GM18507 (cell line): ENCODE results near the gene RARB.
A peak's percentile ranks its signal among the peaks of the same experiment; 100 is the strongest.

Experiments
- DNase-seq: peaks from one replicate; pipeline ENCODE4 v3.0.0; 2011; ENCODE audit warnings: low read depth; ENCODE audit not compliant: insufficient read length; ENCODE audit errors: extremely low spot score
- FAIRE-seq: peaks from 2 replicates; lab custom pipeline; 2011; peaks lifted over from hg19 to GRCh38; lab: Jason Lieb, UNC

The RARB gene

GRCh38 chr3:25585361-25586166 is 157.5 kb downstream of the RARB start:
- no peak for DNase-seq

GRCh38 chr3:25586167-25586505 is 158.1 kb downstream of the RARB start:
- FAIRE-seq (no peak), DNase-seq (no peak)

More at GRCh38 chr3:25585361-25586166, 157.5 kb downstream of the RARB start:
- no peak for FAIRE-seq

- no peak for FAIRE-seq
- DNase-seq, result no peak
Observed at GRCh38 chr3:25586553-25586952, 158.5 kb downstream of the RARB start.

DNA sequence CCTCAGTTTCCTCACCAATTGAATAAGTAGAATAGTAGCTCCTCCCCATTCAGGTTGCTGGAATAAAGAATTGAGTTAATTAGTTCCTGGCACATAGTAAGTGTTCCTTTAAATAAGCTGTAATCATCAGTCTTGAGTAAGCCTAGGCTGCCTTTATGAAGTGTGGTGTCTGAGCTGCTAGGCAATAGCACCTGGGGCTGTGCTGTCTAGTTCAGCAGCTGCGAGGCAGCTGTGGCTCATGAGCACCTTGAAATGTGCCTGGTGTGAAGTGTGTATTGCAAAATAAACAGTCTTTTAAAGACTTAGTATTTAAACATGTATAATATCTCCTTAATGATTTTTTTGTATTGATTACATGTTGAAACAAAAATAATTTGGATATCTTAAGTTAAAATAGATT is 159.0 kb downstream of the RARB start:
- no peak for DNase-seq
- FAIRE-seq, result no peak

DNA sequence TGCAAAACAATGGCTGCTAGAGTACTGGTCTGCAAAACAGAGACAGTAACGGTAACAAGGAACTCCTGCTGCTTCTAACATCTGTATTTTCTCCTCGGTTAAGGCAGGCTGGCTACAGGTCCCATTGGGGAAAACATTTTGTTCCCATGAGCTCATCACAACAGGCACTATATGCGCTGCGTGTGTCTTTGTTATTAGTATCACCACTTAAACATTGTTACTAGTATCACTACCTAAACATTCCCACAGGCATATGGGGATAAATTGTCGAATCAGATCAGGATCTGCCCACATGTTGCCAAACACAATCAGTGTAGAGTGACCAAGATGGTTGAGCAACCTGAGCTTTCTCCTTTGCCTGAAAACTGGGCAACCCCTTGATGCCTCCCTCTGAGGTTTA is 159.5 kb downstream of the RARB start:
- DNase-seq (no peak), FAIRE-seq (no peak)

DNA sequence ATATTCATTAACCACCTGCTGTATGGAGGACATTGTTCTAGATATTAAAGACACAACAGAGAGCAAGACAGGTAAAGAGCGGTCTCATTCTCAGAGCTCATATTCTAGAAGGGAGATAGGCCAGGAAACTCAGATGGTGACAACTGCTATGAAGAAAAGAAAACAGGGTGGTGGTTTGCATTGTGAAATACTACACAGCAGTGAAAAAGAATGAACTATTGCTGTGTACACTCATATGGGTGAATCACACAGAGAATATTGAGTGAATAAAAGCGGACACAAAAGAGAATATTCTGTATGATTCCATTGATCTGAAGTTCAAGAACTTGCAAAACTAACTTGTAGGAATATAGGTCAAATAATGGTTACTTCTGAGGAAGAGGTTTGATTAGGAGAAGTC is 159.9 kb downstream of the RARB start:
- FAIRE-seq, result no peak
- no peak for DNase-seq

DNA sequence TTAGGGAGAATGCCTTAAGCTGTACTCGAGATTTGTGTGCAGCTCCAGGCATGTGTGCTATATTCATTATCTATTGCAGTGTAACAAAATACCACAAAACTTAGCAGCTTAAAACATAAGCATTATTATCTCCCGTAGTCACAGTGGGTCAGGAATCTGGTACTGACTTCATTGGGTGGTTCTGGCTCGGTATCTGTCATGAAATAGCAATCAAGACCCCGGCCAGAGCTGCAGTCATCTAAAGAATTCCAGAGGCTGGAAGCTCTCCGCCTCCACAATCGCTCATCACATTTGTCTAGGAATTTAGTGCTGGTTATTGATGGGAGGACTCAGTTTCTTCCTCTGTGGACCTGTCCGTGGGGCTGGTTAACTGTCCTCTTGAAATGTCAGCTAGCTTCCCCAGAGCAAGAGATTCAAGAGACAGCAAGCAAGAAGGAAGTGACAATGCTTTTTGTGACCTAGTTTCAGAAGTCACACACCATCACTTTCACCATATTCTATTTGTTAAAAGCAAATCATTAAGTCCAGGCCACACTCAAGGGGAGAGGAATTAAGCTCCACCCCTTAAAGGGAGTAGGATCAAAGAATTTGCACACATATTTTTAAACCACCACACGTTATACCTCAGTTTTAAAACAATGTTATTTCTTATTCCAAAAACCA is 160.5 kb downstream of the RARB start:
- FAIRE-seq (no peak), DNase-seq (no peak)

DNA sequence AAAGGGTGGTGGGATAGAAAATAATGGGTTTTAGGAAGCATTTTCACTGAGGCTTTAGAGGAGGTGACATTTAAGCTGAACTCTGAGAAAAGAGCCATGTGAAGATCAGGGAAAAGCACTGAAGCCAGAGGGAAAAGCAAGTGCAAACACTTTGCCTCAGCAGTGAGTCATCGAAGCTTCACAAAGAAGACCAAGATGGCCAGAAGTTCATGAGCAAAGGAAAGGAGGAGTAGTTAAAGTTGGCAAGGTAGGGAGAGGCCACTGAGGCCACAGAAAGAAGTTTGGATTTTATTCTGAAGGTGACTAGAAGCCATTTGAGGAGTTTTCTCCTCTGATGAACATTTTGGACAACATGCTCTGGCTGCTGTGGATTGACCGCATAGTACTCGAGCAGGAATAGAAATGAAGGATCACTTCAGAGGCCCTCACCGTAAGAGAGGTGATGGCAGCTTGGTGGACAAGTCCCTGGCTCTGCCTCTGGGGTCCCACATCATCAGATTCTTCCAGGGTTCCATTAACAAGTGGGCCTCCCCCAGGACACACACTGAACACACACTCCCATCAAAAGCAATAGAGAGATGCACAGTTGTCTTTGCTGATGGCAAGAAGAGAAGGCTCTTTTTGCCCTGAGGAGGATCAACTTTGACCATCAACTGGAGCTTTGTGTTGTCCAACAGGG is 161.2 kb downstream of the RARB start:
- no peak for FAIRE-seq
- no peak for DNase-seq

- DNase-seq (no peak), FAIRE-seq (no peak)
Observed at GRCh38 chr3:25589783-25590258, 161.8 kb downstream of the RARB start.

DNA sequence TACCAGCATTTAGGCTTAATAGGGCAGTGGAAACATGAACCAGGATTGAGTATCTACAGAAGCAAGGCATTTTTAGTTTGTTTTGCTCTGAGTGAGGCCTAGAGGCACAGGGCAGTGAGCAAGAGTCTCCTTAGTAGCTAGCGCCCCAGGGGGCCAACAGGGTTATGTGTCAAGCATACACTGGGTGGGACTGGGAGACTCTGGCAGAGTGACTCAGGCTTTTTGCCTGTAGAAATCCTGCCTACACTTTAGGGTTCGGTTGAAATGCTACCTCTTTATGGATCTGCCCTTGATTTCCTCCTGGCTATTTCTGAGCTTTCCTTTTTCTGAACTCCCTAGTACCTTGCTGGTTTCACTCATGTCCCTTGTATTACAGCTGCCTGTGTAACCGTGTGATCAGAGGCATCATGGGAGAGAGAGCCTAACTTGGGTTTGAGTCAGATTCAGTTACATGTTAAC is 164.5 kb downstream of the RARB start:
- FAIRE-seq (peak; percentile 36), DNase-seq (no peak)

DNA sequence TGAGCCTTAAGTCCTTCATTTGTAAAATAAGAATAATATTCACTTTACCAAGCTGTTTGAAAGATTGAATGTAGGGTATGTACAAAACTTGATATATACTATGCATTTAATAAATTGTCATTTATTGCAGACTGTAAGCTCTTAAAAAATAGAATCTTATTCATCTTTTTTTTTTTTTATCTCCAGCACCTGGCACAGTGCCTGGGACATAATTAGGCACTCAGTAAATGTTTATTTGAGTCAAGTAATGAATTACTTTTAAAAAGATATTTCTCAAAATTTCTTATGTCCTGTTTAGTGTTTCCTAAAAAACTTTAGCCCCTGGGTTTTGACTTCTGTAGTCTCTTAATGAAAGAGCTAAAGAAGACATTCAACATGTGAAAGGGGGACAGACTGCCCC is 164.9 kb downstream of the RARB start:
- DNase-seq (no peak), FAIRE-seq (no peak)

DNA sequence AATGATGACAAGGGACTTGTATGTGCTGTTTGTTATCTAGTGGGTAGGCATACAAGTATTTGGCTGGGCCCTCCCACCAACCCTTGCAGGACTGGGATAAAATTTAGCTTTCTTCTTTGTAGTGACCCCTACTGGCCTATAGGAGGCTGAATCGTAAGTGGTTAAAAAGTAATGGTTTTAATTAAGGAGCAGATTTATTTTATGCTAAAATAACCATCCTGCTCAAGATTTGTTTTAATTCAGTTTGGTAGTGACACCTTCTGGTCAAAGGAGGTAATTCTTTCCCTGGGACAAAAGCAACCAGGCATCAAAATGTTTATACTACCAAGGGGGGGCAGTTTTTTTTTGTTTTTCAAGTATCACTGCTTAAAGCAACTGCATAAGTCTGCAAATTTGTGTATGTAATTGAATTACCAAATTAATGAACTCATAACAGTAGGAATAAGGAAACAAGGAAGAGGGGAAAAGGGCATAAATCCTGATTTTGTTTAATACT is 166.0 kb downstream of the RARB start:
- DNase-seq (no peak), FAIRE-seq (peak; percentile 79)

DNA sequence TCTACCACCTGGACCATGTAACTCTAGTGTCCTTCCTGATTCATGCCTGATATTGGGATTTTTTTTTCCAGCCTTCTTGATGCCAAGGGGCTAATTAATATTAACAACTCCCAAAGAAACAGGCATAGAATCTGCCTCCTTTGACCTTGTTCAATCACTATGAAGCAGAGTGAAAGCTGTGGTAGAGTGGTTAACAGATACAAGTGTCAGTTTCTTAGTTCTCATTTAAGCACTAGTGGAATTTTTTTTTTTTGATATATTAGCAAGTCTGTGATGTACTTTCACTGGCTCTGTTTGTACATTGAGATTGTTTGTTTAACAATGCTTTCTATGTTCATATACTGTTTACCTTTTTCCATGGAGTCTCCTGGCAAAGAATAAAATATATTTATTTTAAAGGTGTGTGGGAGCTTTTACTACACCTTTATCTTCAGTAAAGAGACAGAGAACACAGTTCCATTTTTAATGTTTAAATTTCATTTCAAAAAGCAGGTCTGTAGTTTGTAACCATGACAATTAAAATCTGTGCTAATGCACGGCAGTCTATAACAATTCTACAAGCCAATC is 169.6 kb downstream of the RARB start:
- FAIRE-seq (no peak), DNase-seq (no peak)

DNA sequence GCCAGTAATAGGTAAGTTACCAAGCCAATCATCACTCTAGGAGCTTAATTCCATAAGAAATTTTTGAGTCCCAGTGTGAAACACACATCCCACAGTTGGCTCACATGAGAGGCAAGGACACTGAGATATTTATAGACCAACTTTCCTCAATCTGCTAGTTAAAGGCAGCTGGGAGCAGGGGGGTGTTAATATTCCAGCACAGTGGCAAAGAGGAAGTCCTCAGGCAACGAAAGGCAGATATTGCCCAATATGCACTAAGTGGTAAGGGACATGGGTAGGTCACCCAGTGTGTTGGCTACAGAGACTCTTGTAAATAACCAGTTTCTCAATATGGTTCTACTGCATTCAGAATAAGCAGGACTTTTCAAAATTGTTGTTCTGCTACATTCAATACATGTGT is 175.6 kb downstream of the RARB start:
- no peak for DNase-seq
- FAIRE-seq, result no peak

GRCh38 chr3:25604107-25604805 is 176.2 kb downstream of the RARB start:
- DNase-seq (no peak), FAIRE-seq (no peak)

- DNase-seq, result no peak
- no peak for FAIRE-seq
Observed at GRCh38 chr3:25610167-25610566, 182.1 kb downstream of the RARB start.

- no peak for DNase-seq
- FAIRE-seq, result no peak
Observed at GRCh38 chr3:25610779-25611178, 182.7 kb downstream of the RARB start.

DNA sequence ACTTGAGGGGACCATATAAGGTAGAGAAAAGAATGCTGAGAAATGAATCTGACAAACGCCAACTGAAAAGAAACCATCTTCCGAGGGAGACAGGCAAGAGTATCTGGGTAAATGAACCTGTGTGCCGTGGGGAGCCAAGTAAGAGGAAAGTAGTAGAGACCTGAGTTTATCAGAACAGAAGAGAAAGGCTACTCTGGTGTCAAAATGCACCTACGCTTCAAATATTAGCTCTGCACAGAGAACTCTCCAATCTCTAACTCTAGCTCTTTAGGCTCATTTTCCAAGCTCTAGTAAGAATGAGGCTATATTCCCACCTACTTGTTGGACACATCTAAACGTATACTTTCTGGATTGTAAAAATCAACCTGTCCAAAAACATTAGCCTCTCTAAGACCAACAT is 183.1 kb downstream of the RARB start:
- no peak for DNase-seq
- FAIRE-seq, result no peak

DNA sequence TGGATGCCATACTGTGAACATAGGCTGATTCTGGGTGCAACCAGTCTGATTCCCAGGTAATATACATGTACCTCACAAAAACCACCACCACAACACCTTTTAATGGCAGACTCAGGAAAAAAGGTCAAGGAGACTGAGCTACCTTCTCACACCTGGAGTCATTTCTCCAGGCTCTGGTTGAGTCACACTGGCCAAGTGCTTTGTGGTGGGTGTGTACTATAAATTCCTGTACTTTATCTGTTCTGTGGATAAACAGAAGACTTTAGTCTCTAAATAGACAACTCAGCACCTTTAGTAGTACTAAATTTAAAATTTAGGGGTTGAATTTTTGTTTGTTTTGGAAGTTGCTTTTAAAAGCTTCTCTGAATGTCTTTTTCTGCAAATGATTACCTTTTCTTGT is 190.0 kb downstream of the RARB start:
- DNase-seq (no peak), FAIRE-seq (no peak)
